Measurements from ENCODE around the gene MED1. TPM values are rescaled to one million over a fixed set of nuclear protein-coding genes. Genes with fewer than 3 reads are reported as not detected.
"Not testable (repeated sequence)": the region's sequence is repeated elsewhere in the genome, so short reads cannot be mapped to it uniquely, and the experiment has no call there.

MED1 gene
- total RNA-seq, 4 donors from 2014 or later = 19.5 to 33.9 (median 27.2) TPM

- H3K27ac ChIP-seq (replicated peaks in 1 of 4) = no peak overlapping the region
- no peaks in the 10 kb centered on the region for H3K9me3 ChIP-seq
Observed at GRCh38 chr17:39380144-39380543, 70.9 kb downstream of the MED1 start.

GRCh38 chr17:39376434-39376833 is 74.6 kb downstream of the MED1 start:
- intact Hi-C loops (cut with DNase I) = no loop called here
- DNase-seq (ENCODE audit: extremely low spot score) = no peak
- WGBS = 31% methylated on average over 2 of the region's 2 CpGs
- H3K27me3 ChIP-seq = no peaks in the 10 kb centered on the region
- H3K4me3 ChIP-seq = no peak overlapping the region
- peaks cover 0 to 44% (median 29%) of the 10 kb centered on the region in 4 donors for H3K4me1 ChIP-seq
- H3K9me3 ChIP-seq = no peaks in the 10 kb centered on the region
- H3K27ac ChIP-seq (replicated peaks in 1 of 4) = no peak overlapping the region
- TF ChIP-seq POLR2AphosphoS5 (IDR thresholded peaks at IDR 0.05) (no peak), POLR2A (IDR thresholded peaks at IDR 0.05; ENCODE audit: low read depth) (no peak), CTCF (IDR thresholded peaks at IDR 0.05) (no peak), EP300 (IDR thresholded peaks at IDR 0.05) (no peak)
- H3K36me3 ChIP-seq = no peaks in the 10 kb centered on the region

More at GRCh38 chr17:39380144-39380543, 70.9 kb downstream of the MED1 start:
- no peak for TF ChIP-seq CTCF (IDR thresholded peaks at IDR 0.05)
- H3K27me3 ChIP-seq = no peaks in the 10 kb centered on the region
- no peak overlapping the region for H3K4me3 ChIP-seq
- H3K4me1 ChIP-seq = peaks cover 0 to 24% (median 13%) of the 10 kb centered on the region in 4 donors
- no peak for DNase-seq (ENCODE audit: extremely low spot score)
- 79% methylated on average over 2 of the region's 2 CpGs for WGBS
- peaks cover 0 to 4% (median 0%) of the 10 kb centered on the region in 4 donors for H3K36me3 ChIP-seq
- intact Hi-C loops (cut with DNase I) = no loop called here

GRCh38 chr17:39367805-39368204 is 83.3 kb downstream of the MED1 start:
- H3K36me3 ChIP-seq; H3K4me3 ChIP-seq; intact Hi-C loops (cut with DNase I); H3K27me3 ChIP-seq; DNase-seq (ENCODE audit: extremely low spot score); H3K27ac ChIP-seq (replicated peaks in 1 of 4); H3K9me3 ChIP-seq: not testable (repeated sequence)
- WGBS = 97% methylated on average over 4 of the region's 4 CpGs
- peaks cover 25 to 40% (median 37%) of the 10 kb centered on the region in 4 donors for H3K4me1 ChIP-seq

- intact Hi-C loops (cut with DNase I) = no loop called here
Observed at GRCh38 chr17:39365872-39366271, 85.2 kb downstream of the MED1 start.

GRCh38 chr17:39365242-39365641 is 85.8 kb downstream of the MED1 start:
- TF ChIP-seq POLR2A (IDR thresholded peaks at IDR 0.05; ENCODE audit: low read depth) (no peak), EP300 (IDR thresholded peaks at IDR 0.05) (no peak), POLR2AphosphoS5 (IDR thresholded peaks at IDR 0.05) (peak in 1 of 2 donors; percentile 8)
- H3K27ac ChIP-seq (replicated peaks in 1 of 4) = peak overlapping the region; percentile 28 to 70 (median 59)
- peaks cover 31 to 43% (median 39%) of the 10 kb centered on the region in 4 donors for H3K4me1 ChIP-seq
- intact Hi-C loops (cut with DNase I) = no loop called here
- DNase-seq (ENCODE audit: extremely low spot score) = no peak
- H3K4me3 ChIP-seq = peak overlapping the region in 3 of 4 donors; percentile 0 to 14 (median 6)
- H3K9me3 ChIP-seq = no peaks in the 10 kb centered on the region
- H3K36me3 ChIP-seq = no peaks in the 10 kb centered on the region
- WGBS = 30% methylated on average over 4 of the region's 4 CpGs
- no peaks in the 10 kb centered on the region for H3K27me3 ChIP-seq

More at GRCh38 chr17:39365872-39366271, 85.2 kb downstream of the MED1 start:
- Histone ChIP-seq H3K4me1 (peaks cover 27 to 37% (median 33%) of the 10 kb centered on the region in 4 donors), H3K27ac (replicated peaks in 1 of 4) (peak overlapping the region; percentile 28 to 70 (median 59)), H3K9me3 (no peaks in the 10 kb centered on the region), H3K27me3 (no peaks in the 10 kb centered on the region), H3K4me3 (peak overlapping the region in 3 of 4 donors; percentile 0 to 14 (median 6)), H3K36me3 (no peaks in the 10 kb centered on the region)
- DNase-seq (ENCODE audit: extremely low spot score) = no peak
- no peak for TF ChIP-seq EP300 (IDR thresholded peaks at IDR 0.05)
- TF ChIP-seq POLR2AphosphoS5 (IDR thresholded peaks at IDR 0.05) = no peak
- TF ChIP-seq CTCF (IDR thresholded peaks at IDR 0.05) = no peak
- TF ChIP-seq POLR2A (IDR thresholded peaks at IDR 0.05; ENCODE audit: low read depth) = no peak
- WGBS = 37% methylated on average over 5 of the region's 5 CpGs

All from esophagus muscularis mucosa (tissue), 4 donors.